Large intestine (tissue), 12 donors: Measurements from ENCODE around the gene SOCS6. TPM values are rescaled to one million over a fixed set of nuclear protein-coding genes. Genes with fewer than 3 reads are reported as not detected.
"Not testable (repeated sequence)": the region's sequence is repeated elsewhere in the genome, so short reads cannot be mapped to it uniquely, and the experiment has no call there.

ENCODE experiments used
- DNase-seq, 2 donors: peaks; one replicate each; pipeline versions ENCODE4 v3.0.0 to v3.0.0-alpha.2; 2013
- H3K27ac ChIP-seq: one replicate; pipeline ENCODE4 v1.5.1; 2013; ENCODE audit warnings: low read length
- H3K27me3 ChIP-seq: 2 replicates; pipeline ENCODE4 v1.6.1; 2013; ENCODE audit warnings: low read length; ENCODE audit not compliant: control insufficient read depth, insufficient read depth
- H3K36me3 ChIP-seq: 2 replicates; pipeline ENCODE4 v1.6.1; 2013; ENCODE audit warnings: low read length; ENCODE audit not compliant: control insufficient read depth, insufficient read depth
- H3K4me1 ChIP-seq: one replicate; pipeline ENCODE4 v1.6.1; 2013; ENCODE audit warnings: low read length; ENCODE audit not compliant: control insufficient read depth, insufficient read depth
- H3K4me3 ChIP-seq: one replicate; pipeline ENCODE4 v1.5.1; 2013; ENCODE audit warnings: low read length
- H3K9me3 ChIP-seq: one replicate; pipeline ENCODE4 v1.6.1; 2013; ENCODE audit warnings: mild to moderate bottlenecking, low read depth, low read length, moderate library complexity; ENCODE audit not compliant: control insufficient read depth
- WGBS: methylation state at CpG from one replicate; pipeline ENCODE4 v1.1.5; 2013; ENCODE audit warnings: low lambda C conversion rate; ENCODE audit not compliant: insufficient coverage; 5-methylcytosine and 5-hydroxymethylcytosine counted together
- long read RNA-seq, 11 donors: transcript quantifications; one replicate each; lab custom pipeline, GENCODE V29; 2026
- polyA plus RNA-seq: library from polyadenylated mRNA; unstranded; fragments of 120-200 nt; gene quantifications from one replicate; pipeline ENCODE4 v1.2.1, GENCODE V29; 2013

Gene SOCS6, protein sequence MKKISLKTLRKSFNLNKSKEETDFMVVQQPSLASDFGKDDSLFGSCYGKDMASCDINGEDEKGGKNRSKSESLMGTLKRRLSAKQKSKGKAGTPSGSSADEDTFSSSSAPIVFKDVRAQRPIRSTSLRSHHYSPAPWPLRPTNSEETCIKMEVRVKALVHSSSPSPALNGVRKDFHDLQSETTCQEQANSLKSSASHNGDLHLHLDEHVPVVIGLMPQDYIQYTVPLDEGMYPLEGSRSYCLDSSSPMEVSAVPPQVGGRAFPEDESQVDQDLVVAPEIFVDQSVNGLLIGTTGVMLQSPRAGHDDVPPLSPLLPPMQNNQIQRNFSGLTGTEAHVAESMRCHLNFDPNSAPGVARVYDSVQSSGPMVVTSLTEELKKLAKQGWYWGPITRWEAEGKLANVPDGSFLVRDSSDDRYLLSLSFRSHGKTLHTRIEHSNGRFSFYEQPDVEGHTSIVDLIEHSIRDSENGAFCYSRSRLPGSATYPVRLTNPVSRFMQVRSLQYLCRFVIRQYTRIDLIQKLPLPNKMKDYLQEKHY
- polyA plus RNA-seq, result 37.3 TPM
- long read RNA-seq, donor 1, full-length matches to known transcripts, result 4 of 4 reads
- long read RNA-seq, donor 1, partial matches to known transcripts, result 0 of 4 reads
- long read RNA-seq, donor 1, other reads (novel, unspliced or antisense), result 0 of 4 reads
- long read RNA-seq, donor 2, full-length matches to known transcripts, result 11 of 21 reads
- long read RNA-seq, donor 2, partial matches to known transcripts, result 10 of 21 reads
- long read RNA-seq, donor 2, other reads (novel, unspliced or antisense), result 0 of 21 reads
- long read RNA-seq, donor 3, result 0 reads
- long read RNA-seq, donor 4, full-length matches to known transcripts, result 3 of 3 reads
- long read RNA-seq, donor 4, partial matches to known transcripts, result 0 of 3 reads
- long read RNA-seq, donor 4, other reads (novel, unspliced or antisense), result 0 of 3 reads
- long read RNA-seq, donor 5, full-length matches to known transcripts, result 7 of 7 reads
- long read RNA-seq, donor 5, partial matches to known transcripts, result 0 of 7 reads
- long read RNA-seq, donor 5, other reads (novel, unspliced or antisense), result 0 of 7 reads
- long read RNA-seq, donor 6, full-length matches to known transcripts, result 15 of 15 reads
- long read RNA-seq, donor 6, partial matches to known transcripts, result 0 of 15 reads
- long read RNA-seq, donor 6, other reads (novel, unspliced or antisense), result 0 of 15 reads
- long read RNA-seq, donor 7, full-length matches to known transcripts, result 5 of 5 reads
- long read RNA-seq, donor 7, partial matches to known transcripts, result 0 of 5 reads
- long read RNA-seq, donor 7, other reads (novel, unspliced or antisense), result 0 of 5 reads
- long read RNA-seq, donor 8, full-length matches to known transcripts, result 13 of 13 reads
- long read RNA-seq, donor 8, partial matches to known transcripts, result 0 of 13 reads
- long read RNA-seq, donor 8, other reads (novel, unspliced or antisense), result 0 of 13 reads
- long read RNA-seq, donor 9, full-length matches to known transcripts, result 18 of 18 reads
- long read RNA-seq, donor 9, partial matches to known transcripts, result 0 of 18 reads
- long read RNA-seq, donor 9, other reads (novel, unspliced or antisense), result 0 of 18 reads
- long read RNA-seq, donor 10, full-length matches to known transcripts, result 14 of 14 reads
- long read RNA-seq, donor 10, partial matches to known transcripts, result 0 of 14 reads
- long read RNA-seq, donor 10, other reads (novel, unspliced or antisense), result 0 of 14 reads
- long read RNA-seq, donor 11, full-length matches to known transcripts, result 7 of 17 reads
- long read RNA-seq, donor 11, partial matches to known transcripts, result 10 of 17 reads
- long read RNA-seq, donor 11, other reads (novel, unspliced or antisense), result 0 of 17 reads

- peaks cover 29% of the 10 kb centered on the region for H3K4me1 ChIP-seq
- H3K36me3 ChIP-seq, result peaks cover 3% of the 10 kb centered on the region
- H3K9me3 ChIP-seq, result no peaks in the 10 kb centered on the region
- peak within 1 kb of the TSS; percentile 65 for H3K4me3 ChIP-seq
- WGBS, result no CpG with 5 or more reads among the region's 77 CpGs
- H3K27ac ChIP-seq, result peak within 1 kb of the TSS; percentile 69
- H3K27me3 ChIP-seq, result no peaks in the 10 kb centered on the region
- DNase-seq, result peak; percentile 54 to 83
Observed at GRCh38 chr18:70288851-70289328, at the start of gene SOCS6. Gene SOCS6 (plus strand): TSS chr18:70289045. CDS start chr18:70324669, 35,624 bp downstream.

DNA sequence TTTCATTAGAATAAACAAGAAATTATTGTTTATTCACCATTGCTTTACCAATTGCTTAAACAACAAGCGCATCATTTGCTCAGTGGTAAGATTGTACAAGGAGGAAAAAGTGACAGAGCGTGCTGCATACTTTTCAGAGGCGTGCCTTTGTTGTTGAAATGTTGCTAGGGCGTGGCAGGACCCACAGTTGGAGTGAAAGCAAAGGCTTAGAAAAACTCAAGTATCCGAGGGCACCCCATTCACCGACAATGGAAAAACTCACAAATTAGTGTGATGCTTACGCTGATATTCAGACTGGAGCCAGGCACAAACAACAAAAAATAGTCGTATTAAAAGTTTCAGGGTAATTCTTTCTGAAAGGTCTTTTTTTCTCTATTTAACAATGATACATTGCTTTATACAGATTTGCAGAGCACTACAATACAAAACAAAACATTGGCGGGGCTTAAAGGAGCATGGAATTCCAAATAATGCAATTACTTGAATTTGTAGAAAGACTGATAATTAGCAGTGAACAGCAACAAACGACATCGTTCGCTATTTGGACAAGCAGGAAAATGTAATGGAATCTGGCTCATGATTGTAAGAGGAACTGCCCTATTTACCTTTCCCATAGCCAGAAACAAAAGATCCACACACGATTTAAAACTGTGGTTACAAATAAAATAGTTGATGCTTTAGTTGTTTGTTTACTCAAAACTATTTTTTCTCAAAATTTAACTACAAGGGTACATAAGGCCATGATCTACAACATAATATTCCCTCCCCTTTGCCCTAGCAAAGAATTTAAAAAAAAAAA is 45.5 kb upstream of the SOCS6 start:
- no peak overlapping the region for H3K4me3 ChIP-seq
- WGBS, result 20% methylated on average over 2 of the region's 13 CpGs
- peak; percentile 57 to 73 for DNase-seq
- H3K27ac ChIP-seq, result no peak overlapping the region
- H3K36me3 ChIP-seq, result no peaks in the 10 kb centered on the region
- H3K27me3 ChIP-seq, result no peaks in the 10 kb centered on the region
- H3K9me3 ChIP-seq, result no peaks in the 10 kb centered on the region
- H3K4me1 ChIP-seq, result no peaks in the 10 kb centered on the region

DNA sequence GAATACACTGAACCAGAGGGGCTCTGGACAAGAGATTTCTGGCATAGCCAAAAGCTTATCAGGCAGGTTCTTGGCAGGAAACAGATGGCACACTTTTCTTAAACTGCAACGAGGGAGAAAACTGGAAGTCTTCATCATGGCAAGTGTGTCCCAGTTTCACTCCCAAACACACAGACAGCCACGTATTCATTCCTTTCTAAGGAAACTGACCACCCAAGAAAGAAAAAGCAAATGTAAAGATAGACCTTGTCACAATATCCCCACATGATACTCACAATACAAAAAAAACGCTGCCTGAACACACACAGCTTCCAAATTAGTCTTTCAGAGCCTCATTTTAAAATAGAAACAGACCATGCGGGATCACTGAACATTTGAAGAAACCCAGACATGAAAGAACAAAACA is 42.8 kb upstream of the SOCS6 start:
- Histone ChIP-seq H3K4me3 (no peak overlapping the region), H3K27me3 (no peaks in the 10 kb centered on the region), H3K36me3 (no peaks in the 10 kb centered on the region), H3K27ac (no peak overlapping the region), H3K4me1 (no peaks in the 10 kb centered on the region), H3K9me3 (peaks cover 4% of the 10 kb centered on the region)
- 86% methylated on average over 1 of the region's 4 CpGs for WGBS
- DNase-seq, result no peak

- Histone ChIP-seq H3K4me1 (no peaks in the 10 kb centered on the region), H3K9me3 (peaks cover 4% of the 10 kb centered on the region), H3K4me3 (no peak overlapping the region), H3K36me3 (no peaks in the 10 kb centered on the region), H3K27me3 (no peaks in the 10 kb centered on the region), H3K27ac (no peak overlapping the region)
- DNase-seq, result no peak
- WGBS, result no CpG with 5 or more reads among the region's 5 CpGs
Observed at GRCh38 chr18:70249118-70249517, 39.7 kb upstream of the SOCS6 start.

DNA sequence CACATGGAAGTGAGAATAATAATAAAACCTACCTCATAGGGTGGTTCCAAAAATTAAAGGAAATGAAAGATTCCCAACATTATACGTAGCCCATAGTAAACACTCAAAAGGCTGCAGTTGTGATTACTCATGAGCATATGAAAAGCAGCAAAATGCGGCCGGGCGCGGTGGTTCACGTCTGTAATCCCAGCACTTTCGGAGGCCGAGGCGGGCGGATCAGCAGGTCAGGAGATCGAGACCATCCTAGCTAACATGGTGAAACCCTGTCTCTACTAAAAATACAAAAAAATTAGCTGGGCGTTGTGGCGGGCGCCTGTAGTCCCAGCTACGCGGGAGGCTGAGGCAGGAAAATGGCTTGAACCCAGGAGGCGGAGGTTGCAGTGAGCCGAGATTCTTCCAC is 39.0 kb upstream of the SOCS6 start:
- H3K36me3 ChIP-seq, DNase-seq, H3K4me3 ChIP-seq, H3K27me3 ChIP-seq, H3K9me3 ChIP-seq, H3K27ac ChIP-seq, H3K4me1 ChIP-seq: not testable (repeated sequence)
- WGBS, result 100% methylated on average over 6 of the region's 18 CpGs

- no peaks in the 10 kb centered on the region for H3K4me1 ChIP-seq
- H3K9me3 ChIP-seq, result peaks cover 4% of the 10 kb centered on the region
- no CpG with 5 or more reads among the region's 12 CpGs for whole genome bisulfite sequencing
- no peak overlapping the region for H3K4me3 ChIP-seq
- DNase-seq, result no peak
- no peaks in the 10 kb centered on the region for H3K27me3 ChIP-seq
- no peaks in the 10 kb centered on the region for H3K36me3 ChIP-seq
- H3K27ac ChIP-seq, result no peak overlapping the region
Observed at GRCh38 chr18:70250781-70251180, 38.1 kb upstream of the SOCS6 start.

DNA sequence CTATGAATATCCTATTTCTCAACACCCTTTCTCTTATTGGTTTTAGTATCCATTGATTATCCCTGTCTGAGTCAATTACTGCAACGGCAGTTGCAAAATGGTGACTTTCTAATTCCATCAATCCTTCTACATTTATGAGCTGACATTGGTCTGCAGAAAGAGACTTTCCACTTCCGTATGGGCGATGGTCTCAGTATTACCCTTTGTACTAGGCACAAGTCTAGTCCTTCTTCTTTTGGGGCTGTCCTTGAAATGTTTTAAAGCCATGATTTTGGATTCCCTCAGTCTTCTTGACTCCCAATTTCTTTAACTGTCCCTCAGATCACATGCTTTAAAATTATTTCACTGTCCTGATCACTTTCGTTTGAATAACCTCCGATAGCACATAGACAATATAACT is 32.7 kb upstream of the SOCS6 start:
- Histone ChIP-seq H3K36me3 (no peaks in the 10 kb centered on the region), H3K27me3 (no peaks in the 10 kb centered on the region), H3K4me3 (no peak overlapping the region), H3K27ac (no peak overlapping the region), H3K9me3 (no peaks in the 10 kb centered on the region), H3K4me1 (no peaks in the 10 kb centered on the region)
- no peak for DNase-seq
- WGBS, result 100% methylated on average over 2 of the region's 5 CpGs

DNA sequence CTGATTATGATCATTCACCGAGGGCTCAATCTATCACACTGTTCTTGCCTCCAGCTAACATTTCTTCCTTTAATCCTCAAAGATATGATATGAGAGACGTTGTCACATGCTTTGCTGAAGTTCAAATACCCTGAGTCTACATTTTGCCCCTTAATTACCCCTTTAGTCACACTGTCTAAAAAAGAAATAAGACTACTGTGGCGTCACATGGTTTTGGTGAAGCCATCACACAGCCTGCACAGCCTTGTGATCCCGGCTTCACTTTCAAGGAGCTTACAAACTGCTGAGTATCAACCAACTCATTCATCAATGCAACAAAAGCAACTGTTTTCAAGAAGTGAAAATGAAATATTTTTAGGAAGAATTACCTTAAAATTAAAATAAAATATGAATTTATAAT is 31.9 kb upstream of the SOCS6 start:
- H3K4me3 ChIP-seq, result no peak overlapping the region
- no peaks in the 10 kb centered on the region for H3K4me1 ChIP-seq
- H3K9me3 ChIP-seq, result no peaks in the 10 kb centered on the region
- no peak overlapping the region for H3K27ac ChIP-seq
- WGBS, result 8% methylated on average over 2 of the region's 4 CpGs
- H3K36me3 ChIP-seq, result no peaks in the 10 kb centered on the region
- H3K27me3 ChIP-seq, result no peaks in the 10 kb centered on the region
- DNase-seq, result peak; percentile 49 to 62

DNA sequence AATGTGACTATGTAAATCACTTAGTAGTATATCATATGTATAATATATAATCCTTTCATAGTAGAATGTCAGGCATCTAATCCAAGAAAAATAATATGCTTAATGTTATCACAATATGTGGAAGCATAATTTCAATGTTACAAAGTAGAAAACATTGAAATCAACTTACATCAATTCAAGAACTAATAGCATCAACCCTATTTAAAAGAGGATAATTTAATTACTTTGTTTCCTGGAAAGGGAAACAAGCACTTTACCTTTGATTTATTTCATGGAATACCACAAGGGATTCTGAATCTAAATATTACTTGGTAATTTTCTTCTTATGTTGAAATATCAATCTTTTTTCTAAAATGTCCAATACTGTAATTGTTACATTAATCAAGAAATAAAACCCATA is 30.6 kb upstream of the SOCS6 start:
- H3K27me3 ChIP-seq, result no peaks in the 10 kb centered on the region
- H3K4me3 ChIP-seq, result no peak overlapping the region
- no peaks in the 10 kb centered on the region for H3K36me3 ChIP-seq
- no peak overlapping the region for H3K27ac ChIP-seq
- H3K9me3 ChIP-seq, result no peaks in the 10 kb centered on the region
- H3K4me1 ChIP-seq, result no peaks in the 10 kb centered on the region
- no peak for DNase-seq
